GM21737 (cell line): ENCODE measurements around the gene CTDNEP1.

Source experiments
- ATAC-seq: cut with Tn5 transposase; IDR thresholded peaks from one replicate; pipeline ENCODE4 v1.9.1; 2021; ENCODE audit warnings: mild to moderate bottlenecking, moderate library complexity; ENCODE audit not compliant: unreplicated experiment

Gene CTDNEP1

GRCh38 chr17:7251661-7252175 lies at the start of gene CTDNEP1:
TSS of gene CTDNEP1 (minus strand) at chr17:7251734. CDS start at chr17:7251296, 438 bp downstream.
- peak; percentile 76 for ATAC-seq

GRCh38 chr17:7296189-7296861 lies 44.8 kb upstream of the CTDNEP1 start:
- ATAC-seq: no peak

- no peak for ATAC-seq
These were observed 44.0 kb upstream of the CTDNEP1 start for GRCh38 chr17:7295230-7296180.

DNA sequence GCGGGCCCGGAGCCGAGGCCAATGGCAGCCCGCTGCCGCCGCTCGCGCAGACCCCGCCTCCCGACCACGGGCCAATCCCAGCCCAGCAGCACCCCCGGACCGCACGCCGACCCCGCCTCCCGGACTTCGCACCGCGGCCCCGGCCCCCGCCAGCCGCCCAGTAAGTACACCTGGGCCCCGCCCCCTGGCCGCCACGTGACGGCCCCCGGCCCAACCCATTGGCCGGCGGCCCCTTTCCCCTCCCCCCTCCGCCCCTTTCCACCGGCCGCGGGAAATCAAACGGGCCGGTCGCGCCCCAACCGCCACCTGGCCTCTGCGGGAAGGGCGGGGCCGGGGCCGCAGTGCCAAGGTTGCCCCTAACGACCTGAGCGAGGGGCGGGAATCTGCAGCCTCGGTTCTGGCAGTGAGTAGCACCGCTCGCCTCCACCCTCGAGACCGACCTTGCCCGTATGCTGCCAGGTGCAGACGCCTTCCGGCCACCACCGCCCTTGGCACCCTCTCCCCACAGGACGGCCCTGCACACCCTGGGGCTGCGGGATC lies 43.1 kb upstream of the CTDNEP1 start, which contains the start of gene YBX2:
TSS of gene YBX2 (minus strand) at position 26 of the 540 bp plus-strand sequence. CDS start 139 bp downstream, outside the sequence.
- ATAC-seq: no peak

DNA sequence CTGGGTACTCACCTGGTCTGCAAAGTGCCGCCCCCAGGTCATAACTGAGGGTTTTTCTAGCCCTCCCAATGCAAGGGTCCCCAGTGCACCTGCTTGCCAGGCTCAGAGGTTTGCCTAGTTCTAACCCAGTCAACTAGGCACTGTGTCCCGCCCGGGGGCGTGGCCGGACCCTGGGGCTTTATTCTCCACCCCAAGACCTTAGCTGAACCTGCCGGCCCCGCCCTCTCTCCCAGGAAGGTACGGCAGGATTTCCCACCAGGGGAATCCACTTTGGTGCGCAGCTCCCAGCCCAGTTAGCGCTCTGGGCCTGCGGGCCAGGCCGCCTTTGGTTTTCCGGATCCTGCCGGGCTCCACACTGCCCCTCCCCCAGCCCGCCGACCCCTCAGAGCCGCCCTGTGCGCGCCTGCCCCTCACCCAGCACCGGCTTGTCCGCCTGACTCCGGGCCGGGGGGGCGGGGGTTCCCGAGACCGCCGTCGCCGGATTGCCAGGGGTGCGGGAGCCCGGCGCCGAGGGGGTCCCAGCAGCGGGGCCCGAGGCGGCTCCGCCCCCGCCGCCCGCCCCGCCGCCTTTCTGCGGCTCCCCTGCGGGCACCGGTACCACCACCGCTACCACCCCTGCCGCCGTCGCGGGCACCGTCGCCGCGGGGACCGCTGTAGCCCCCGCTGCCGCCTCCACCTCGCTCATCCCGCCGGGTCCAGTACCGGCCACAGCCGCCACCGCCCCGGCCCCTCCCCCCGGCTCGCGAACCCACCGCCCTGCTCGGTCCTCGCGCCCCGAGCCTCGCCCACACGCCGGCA lies 42.5 kb upstream of the CTDNEP1 start:
- ATAC-seq: no peak

GRCh38 chr17:7293159-7293558 lies 41.6 kb upstream of the CTDNEP1 start:
- no peak for ATAC-seq

GRCh38 chr17:7292729-7293128 lies 41.2 kb upstream of the CTDNEP1 start:
- no peak for ATAC-seq

DNA sequence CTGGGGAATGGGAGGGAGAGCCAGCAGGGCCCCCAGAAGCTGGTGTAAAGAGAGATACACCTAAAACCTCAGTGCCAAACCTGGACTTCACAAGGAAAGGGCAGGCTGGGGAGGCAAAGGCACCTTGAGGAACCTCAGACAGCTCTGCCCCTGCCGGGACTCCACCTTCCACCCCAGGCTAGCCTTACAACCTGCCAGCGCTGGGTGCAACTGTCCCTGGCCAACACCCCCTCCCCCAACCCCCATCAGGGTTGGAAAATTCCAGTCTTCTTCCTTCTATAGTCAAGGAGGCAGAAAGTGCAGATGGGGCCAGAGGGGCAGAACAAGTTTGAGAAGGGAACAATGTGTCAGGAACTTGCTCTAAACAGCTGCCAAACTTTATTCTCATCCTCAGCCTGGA lies 40.7 kb upstream of the CTDNEP1 start:
- no peak for ATAC-seq

DNA sequence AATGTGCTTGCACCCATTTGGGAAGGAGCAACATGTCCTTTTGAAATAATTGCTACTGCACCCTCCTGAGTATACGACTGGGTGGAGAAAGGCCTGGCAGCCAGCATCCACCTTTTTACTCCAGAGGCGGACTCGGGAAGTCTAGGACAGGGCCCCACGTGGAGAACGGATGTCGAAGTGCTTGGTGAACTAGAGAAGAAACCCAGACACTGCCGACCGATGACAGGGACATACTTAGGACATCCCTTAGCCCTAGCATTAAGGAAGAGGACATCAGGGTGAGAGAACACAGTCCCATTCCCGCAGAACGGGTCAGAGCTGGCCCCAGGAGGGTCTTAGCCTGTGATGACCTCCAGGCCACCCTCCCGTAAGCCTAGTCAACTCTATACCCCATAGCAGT lies 39.2 kb upstream of the CTDNEP1 start:
- no peak for ATAC-seq

DNA sequence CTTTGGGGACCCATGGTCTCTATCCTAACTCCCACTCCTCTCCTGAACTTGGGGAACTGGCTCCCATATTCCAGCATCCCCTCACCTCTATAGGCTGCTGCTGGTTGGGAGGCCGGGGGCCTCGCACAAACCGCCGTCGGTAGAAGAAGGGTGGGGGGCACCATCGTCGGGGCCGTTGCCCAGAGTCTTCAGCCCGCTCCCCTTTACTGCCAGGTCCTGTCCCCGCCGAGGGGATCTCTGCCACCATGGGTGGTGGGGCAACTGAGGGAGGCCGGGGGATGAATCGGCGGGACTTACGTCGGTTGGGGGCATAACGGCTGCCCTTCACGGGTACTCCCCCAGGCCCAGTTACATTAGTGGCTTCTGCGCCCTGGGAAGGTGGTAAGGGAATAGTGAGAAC lies 38.6 kb upstream of the CTDNEP1 start:
- ATAC-seq: no peak

- no peak for ATAC-seq
These were observed 37.9 kb upstream of the CTDNEP1 start for GRCh38 chr17:7289256-7290032.

DNA sequence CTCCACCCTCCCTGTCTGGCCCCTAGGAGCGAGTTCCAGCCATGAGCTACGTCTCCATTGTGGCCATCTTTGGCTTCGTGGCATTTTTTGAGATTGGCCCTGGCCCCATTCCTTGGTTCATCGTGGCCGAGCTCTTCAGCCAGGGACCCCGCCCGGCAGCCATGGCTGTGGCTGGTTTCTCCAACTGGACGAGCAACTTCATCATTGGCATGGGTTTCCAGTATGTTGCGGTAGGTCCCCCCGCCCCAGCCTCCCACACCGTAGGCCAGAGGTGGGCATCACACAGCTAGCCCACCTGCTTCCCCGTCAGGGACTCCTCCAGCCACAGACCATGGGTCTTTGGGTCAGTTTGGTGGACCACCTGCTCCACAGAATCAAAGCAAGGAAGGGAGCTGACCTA lies 34.1 kb upstream of the CTDNEP1 start:
- ATAC-seq: no peak

- no peak for ATAC-seq
These were observed 33.4 kb upstream of the CTDNEP1 start for GRCh38 chr17:7284911-7285310.

DNA sequence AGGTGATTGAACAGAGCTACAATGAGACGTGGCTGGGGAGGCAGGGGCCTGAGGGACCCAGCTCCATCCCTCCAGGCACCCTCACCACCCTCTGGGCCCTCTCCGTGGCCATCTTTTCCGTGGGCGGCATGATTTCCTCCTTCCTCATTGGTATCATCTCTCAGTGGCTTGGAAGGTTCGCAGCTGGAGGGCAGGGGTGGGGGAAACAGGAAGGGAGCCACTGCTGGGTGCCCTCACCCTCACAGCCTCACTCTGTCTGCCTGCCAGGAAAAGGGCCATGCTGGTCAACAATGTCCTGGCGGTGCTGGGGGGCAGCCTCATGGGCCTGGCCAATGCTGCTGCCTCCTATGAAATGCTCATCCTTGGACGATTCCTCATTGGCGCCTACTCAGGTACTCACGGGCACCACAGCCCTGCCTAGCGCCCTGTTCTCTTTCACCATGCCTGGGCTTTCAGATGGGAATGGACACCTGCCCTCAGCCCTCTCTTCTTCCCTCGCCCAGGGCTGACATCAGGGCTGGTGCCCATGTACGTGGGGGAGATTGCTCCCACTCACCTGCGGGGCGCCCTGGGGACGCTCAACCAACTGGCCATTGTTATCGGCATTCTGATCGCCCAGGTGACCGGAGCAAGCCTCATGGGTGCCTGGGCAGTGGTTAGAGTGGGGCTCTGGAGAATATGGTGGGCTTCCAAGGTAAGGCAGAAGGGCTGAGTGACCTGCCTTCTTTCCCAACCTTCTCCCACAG lies 32.1 kb upstream of the CTDNEP1 start:
- ATAC-seq: no peak

- ATAC-seq: no peak
These were observed 31.3 kb upstream of the CTDNEP1 start for GRCh38 chr17:7282752-7283321.

DNA sequence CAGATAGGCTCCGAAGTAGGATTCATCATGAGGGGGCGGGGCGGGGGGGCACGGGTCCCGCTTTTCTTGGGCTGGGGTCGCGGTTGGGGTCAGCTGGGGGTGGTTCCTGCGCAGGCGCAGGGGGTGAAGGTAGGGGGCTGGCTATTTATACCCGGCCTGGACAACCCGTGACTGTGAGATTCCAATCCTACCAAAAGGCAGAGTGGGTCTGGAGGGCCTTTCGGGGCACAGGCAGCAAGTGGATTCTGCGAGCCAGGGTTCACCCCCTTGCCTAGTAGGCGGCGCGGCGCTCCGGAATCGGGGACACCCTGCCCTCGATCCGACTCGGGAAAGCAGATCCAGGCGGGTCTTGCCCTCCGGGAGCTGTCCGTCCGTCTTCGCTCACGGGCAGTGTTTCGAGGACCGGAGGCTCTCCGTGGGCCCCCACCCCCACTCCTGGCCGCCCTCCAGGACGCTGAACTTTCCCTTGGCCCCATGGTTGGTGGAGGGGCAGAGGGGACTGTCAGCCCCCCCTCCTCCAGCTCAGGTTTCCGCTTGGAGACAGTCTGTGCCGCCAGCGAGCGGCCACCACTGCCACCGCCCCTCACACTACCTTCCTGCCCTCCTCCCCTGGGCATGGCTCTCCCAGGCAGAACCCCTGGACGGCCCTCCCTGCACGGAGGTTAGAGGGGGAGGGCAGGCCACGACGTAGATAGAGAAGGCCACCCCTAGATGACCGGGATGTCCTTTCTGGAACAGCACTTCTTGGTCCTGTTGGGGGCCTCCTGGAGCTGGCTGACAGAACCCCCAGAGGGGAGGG lies 30.6 kb upstream of the CTDNEP1 start:
- ATAC-seq: no peak

DNA sequence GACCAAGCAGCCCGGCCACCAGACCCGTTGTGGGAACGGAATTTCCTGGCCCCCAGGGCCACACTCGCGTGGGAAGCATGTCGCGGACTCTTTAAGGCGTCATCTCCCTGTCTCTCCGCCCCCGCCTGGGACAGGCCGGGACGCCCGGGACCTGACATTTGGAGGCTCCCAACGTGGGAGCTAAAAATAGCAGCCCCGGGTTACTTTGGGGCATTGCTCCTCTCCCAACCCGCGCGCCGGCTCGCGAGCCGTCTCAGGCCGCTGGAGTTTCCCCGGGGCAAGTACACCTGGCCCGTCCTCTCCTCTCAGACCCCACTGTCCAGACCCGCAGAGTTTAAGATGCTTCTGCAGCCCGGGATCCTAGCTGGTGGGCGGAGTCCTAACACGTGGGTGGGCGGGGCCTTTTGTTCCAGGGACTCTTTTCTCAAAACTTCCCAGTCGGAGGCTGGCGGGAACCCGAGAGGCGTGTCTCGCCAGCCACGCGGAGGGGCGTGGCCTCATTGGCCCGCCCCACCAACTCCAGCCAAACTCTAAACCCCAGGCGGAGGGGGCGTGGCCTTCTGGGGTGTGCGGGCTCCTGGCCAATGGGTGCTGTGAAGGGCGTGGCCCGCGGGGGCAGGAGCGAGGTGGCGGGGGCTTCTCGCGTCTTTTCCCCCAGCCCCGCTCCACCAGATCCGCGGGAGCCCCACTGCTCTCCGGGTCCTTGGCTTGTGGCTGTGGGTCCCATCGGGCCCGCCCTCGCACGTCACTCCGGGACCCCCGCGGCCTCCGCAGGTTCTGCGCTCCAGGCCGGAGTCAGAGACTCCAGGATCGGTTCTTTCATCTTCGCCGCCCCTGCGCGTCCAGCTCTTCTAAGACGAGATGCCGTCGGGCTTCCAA lies 29.8 kb upstream of the CTDNEP1 start, which contains the start of gene SLC2A4:
TSS of gene SLC2A4 (plus strand) at position 645 of the 879 bp plus-strand sequence. CDS start at position 862, 217 bp downstream.
- peak; percentile 48 for ATAC-seq
